Activated CD8-positive, alpha-beta T cell treated with anti-CD3 and anti-CD28 coated beads, Interleukin-2, amount 10 ng/mL, durations not matched to agents 7 days and 5 days (primary cell): ENCODE results near the gene C10orf67. TPM values are rescaled to one million over a fixed set of nuclear protein-coding genes. Genes with fewer than 3 reads are reported as not detected.
"Not testable (repeated sequence)": the region's sequence is repeated elsewhere in the genome, so short reads cannot be mapped to it uniquely, and the experiment has no call there.

Experiments
- ATAC-seq: fragments of 150-1000 bp; cut with Tn5 transposase; one replicate; pipeline ENCODE4 v1.10.0; 2021; ENCODE audit warnings: moderate library complexity
- CTCF ChIA-PET: fragments of 350-600 bp; sonication (Branson Sonifier 250); formaldehyde crosslinking; loops from one replicate; lab custom pipeline; 2021; ENCODE audit warnings: antibody characterized with exemption; lab: Charles Lee
- POLR2A ChIA-PET: fragments of 350-600 bp; sonication (Branson Sonifier 250); formaldehyde crosslinking; loops from one replicate; lab custom pipeline; 2021; ENCODE audit warnings: antibody characterized with exemption; lab: Charles Lee
- DNase-seq: peaks from one replicate; pipeline ENCODE4 v3.0.0-alpha.2; 2020
- H3K27ac Mint-ChIP-seq: one replicate; pipeline ENCODE4 v1.8.0; 2021; ENCODE audit warnings: mild to moderate bottlenecking, mixed read lengths
- H3K27me3 Mint-ChIP-seq: one replicate; pipeline ENCODE4 v1.8.0; 2021; ENCODE audit warnings: low read depth, mixed read lengths
- H3K36me3 Mint-ChIP-seq: one replicate; pipeline ENCODE4 v1.8.0; 2021; ENCODE audit warnings: low read depth, mixed read lengths
- H3K4me1 Mint-ChIP-seq: one replicate; pipeline ENCODE4 v1.8.0; 2021; ENCODE audit warnings: low read depth, mixed read lengths
- H3K4me3 Mint-ChIP-seq: one replicate; pipeline ENCODE4 v1.8.0; 2021; ENCODE audit warnings: mild to moderate bottlenecking, mixed read lengths
- H3K9me3 Mint-ChIP-seq: one replicate; pipeline ENCODE4 v1.8.0; 2022; ENCODE audit warnings: mixed read lengths; ENCODE audit not compliant: insufficient read depth
- total RNA-seq, 2 experiments: library from RNA; stranded (reverse); gene quantifications; one replicate each; pipeline ENCODE4 v1.2.3, GENCODE V29; 2021

C10orf67 gene
- total RNA-seq, 2 experiments from 2014 or later = not detected

DNA sequence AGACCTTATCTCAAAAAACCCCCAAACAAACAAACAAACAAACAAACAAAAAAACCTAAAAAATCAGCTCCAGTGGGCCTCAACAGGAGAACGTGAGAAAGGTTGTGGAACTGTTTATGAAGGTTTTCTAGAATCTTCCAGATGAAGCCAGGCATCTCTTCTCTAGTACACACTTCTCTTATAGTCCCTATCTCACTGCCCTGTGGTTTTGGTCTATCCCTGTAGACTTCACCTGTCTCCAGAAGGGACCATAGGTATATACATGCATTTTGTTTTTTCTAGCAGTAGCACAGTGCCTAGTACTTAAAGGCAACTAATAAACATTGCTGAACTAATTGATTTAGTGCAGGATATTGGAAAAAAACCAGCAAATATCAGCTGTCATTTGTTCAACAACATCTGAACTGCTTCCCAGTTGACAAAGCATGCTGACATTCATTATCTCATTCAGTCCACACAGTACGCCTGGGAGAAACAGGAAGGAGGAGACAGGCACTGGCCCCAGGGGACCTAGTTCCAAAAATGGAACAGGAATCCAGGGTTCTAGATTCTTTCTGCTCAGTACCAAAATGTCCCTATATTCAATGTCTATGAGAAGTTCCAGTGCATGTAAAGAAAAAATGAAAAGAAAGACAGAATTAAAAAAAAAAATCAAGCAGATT is 59.8 kb downstream of the C10orf67 start:
- H3K27ac Mint-ChIP-seq = no peak overlapping the region
- H3K36me3 Mint-ChIP-seq = no peaks in the 10 kb centered on the region
- CTCF ChIA-PET = interaction anchor here (2.1 kb wide), 1 partner anchor 127 kb away, joined by 8 read pairs; no protein-coding TSS in a partner anchor
- no peaks in the 10 kb centered on the region for H3K9me3 Mint-ChIP-seq
- POLR2A ChIA-PET = no interaction called here
- no peak overlapping the region for H3K4me3 Mint-ChIP-seq
- ATAC-seq = no peak
- DNase-seq = no peak
- no peaks in the 10 kb centered on the region for H3K4me1 Mint-ChIP-seq
- H3K27me3 Mint-ChIP-seq = no peaks in the 10 kb centered on the region

DNA sequence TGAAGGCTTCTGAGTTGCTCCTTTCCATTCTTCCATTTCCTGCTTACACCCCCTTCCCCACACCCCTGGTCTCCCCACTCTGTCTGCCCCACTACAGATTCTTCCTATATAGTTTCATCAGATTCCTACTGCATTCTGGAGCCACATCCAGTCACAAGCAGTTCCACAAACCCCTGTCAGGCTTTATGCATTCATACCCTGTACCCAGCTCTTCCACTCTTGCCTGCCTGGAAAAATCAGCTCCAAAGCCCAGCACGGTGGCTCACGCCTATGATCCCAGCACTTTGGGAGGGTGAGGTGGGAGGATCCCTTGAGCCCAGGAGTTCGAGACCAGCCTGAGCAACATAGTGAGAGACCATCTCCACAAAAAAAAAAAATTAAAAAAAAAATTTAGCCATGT is 60.4 kb downstream of the C10orf67 start:
- DNase-seq = no peak
- ChIA-PET CTCF (interaction anchor here (2.1 kb wide), 1 partner anchor 126 kb away, joined by 8 read pairs; no protein-coding TSS in a partner anchor), POLR2A (no interaction called here)
- no peaks in the 10 kb centered on the region for H3K36me3 Mint-ChIP-seq
- H3K9me3 Mint-ChIP-seq = no peaks in the 10 kb centered on the region
- H3K4me1 Mint-ChIP-seq = no peaks in the 10 kb centered on the region
- no peaks in the 10 kb centered on the region for H3K27me3 Mint-ChIP-seq
- H3K27ac Mint-ChIP-seq = no peak overlapping the region
- H3K4me3 Mint-ChIP-seq = no peak overlapping the region
- ATAC-seq = no peak

DNA sequence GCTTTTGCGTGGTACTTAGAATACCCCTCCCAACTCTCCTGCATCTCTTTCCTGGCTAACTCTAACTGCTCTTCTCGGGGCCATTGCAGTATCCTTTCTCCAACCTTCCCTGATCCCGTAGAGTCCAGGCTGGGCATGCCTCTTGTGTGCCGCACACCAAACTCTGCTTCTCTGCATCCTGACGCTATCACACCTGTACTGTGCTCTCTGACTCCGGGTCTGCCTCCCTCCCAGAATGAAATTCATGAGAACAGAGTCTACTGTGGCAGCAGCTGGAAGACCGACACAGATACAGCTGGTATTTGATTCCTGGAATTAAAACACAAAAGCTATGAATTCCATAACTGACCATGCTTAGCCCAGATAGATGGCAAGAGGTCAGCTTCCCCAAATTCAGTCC is 60.9 kb downstream of the C10orf67 start:
- H3K27me3 Mint-ChIP-seq = no peaks in the 10 kb centered on the region
- ATAC-seq (no peak), DNase-seq (no peak)
- no peaks in the 10 kb centered on the region for H3K9me3 Mint-ChIP-seq
- H3K27ac Mint-ChIP-seq = no peak overlapping the region
- ChIA-PET POLR2A (no interaction called here), CTCF (no interaction called here)
- no peak overlapping the region for H3K4me3 Mint-ChIP-seq
- H3K4me1 Mint-ChIP-seq = no peaks in the 10 kb centered on the region
- H3K36me3 Mint-ChIP-seq = no peaks in the 10 kb centered on the region

DNA sequence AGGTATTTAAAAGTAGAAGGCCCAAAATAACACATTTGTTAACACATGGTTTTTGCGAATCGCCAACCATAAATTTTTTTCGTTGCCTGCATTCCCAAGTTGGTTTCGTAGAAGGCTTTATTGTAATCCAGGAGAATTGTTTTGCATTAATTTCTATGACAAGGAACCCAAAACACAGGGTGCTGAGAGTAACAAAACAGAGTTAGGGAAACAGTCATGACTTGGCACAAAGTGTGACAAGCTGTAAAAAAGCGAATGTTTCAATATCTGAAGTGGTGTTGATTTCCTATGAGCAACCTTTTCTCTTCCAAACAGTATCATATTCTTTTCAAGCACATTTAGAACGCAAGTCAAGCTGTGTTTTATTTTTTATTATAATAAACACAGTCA is 63.6 kb downstream of the C10orf67 start:
- CTCF ChIA-PET = interaction anchor here (1.3 kb wide), 1 partner anchor 12 kb away, joined by 3 read pairs; no protein-coding TSS in a partner anchor

DNA sequence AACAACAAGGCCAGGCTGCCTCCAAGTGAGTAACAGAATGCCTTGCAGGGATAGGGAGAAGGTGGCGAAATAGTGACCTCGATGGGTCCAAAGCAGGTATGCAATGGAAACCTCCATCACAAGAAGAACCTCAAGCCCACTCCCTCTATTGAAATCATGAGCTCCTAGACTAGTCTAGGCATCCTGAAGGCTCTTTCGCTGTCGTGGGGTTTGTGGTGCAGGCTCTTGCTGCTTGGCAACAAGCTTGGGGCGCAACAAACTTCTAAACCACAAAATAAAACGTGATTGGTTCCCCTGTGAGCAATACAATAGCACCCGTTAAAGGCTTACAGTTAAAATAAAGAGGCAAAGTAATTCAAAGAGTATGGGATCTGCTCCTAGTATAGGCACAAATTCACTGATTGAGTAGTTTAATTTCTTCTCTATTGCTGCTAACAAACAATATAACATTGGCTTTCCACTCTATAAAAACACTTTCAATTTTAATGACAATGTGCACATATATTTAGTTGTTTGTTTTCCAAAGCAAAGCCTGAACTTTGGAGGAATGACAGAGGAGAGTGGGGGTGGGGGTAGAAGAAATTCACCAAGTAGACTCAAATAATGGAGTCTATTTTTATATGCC is 64.1 kb downstream of the C10orf67 start:
- Mint-ChIP-seq H3K27ac (no peak overlapping the region), H3K4me1 (no peaks in the 10 kb centered on the region)
- POLR2A ChIA-PET = no interaction called here

More for the DNA sequence above, 63.6 kb downstream of the C10orf67 start:
- no peak overlapping the region for H3K27ac Mint-ChIP-seq
- H3K27me3 Mint-ChIP-seq = no peaks in the 10 kb centered on the region
- DNase-seq (no peak), ATAC-seq (no peak)
- POLR2A ChIA-PET = no interaction called here
- no peaks in the 10 kb centered on the region for H3K36me3 Mint-ChIP-seq
- H3K9me3 Mint-ChIP-seq = no peaks in the 10 kb centered on the region
- no peaks in the 10 kb centered on the region for H3K4me1 Mint-ChIP-seq
- no peak overlapping the region for H3K4me3 Mint-ChIP-seq

DNA sequence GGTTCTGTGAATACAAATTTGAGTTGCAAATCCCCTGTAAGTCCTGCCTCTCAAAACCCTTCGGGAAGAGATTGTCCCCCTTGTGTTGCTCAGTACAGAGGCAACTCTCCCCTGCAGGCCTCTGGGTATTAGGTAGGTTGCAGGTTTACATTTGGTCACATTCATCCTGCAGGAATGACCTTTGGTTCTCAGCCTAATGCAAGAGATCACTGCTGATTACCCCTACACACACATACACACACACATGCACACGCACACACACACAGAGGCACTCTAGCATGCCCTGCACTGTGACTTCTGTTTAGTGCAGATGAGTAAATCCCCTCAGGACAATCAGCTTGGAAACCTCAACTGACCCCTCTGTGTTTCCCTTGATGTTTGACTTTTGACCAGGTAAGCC is 69.2 kb downstream of the C10orf67 start:
- no peak for DNase-seq
- no peak overlapping the region for H3K4me3 Mint-ChIP-seq
- no peaks in the 10 kb centered on the region for H3K4me1 Mint-ChIP-seq
- ChIA-PET POLR2A (no interaction called here), CTCF (interaction anchor here (0.7 kb wide), 1 partner anchor 18 kb away, joined by 3 read pairs; no protein-coding TSS in a partner anchor)
- peaks cover 5% of the 10 kb centered on the region for H3K9me3 Mint-ChIP-seq
- H3K27me3 Mint-ChIP-seq = no peaks in the 10 kb centered on the region
- no peak for ATAC-seq
- no peaks in the 10 kb centered on the region for H3K36me3 Mint-ChIP-seq
- no peak overlapping the region for H3K27ac Mint-ChIP-seq

More for the DNA sequence above, 64.1 kb downstream of the C10orf67 start:
- ATAC-seq (peak; percentile 36), DNase-seq (no peak)
- Mint-ChIP-seq H3K9me3 (no peaks in the 10 kb centered on the region), H3K36me3 (no peaks in the 10 kb centered on the region), H3K27me3 (no peaks in the 10 kb centered on the region), H3K4me3 (no peak overlapping the region)
- CTCF ChIA-PET = no interaction called here

DNA sequence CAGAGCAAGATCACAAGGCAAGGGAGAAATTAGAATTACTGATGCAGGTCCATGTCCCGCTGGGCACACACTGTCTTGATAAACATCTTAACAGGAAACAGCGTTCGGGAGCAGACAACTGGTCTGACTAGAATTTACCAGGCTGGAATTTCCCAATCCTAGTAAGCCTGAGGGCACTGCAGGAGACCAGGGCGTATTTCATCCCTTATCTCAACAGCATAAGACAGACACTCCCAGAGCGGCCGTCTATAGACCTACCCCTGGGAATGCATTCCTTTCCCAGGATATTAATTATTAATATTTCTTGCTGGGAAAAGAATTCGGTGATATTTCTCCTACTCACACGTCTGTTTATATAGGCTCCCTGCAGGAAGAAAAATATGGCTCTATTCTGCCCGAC is 70.4 kb downstream of the C10orf67 start:
- H3K27ac Mint-ChIP-seq, CTCF ChIA-PET, H3K36me3 Mint-ChIP-seq, POLR2A ChIA-PET, H3K4me3 Mint-ChIP-seq, ATAC-seq, H3K9me3 Mint-ChIP-seq, DNase-seq, H3K4me1 Mint-ChIP-seq, H3K27me3 Mint-ChIP-seq: not testable (repeated sequence)

DNA sequence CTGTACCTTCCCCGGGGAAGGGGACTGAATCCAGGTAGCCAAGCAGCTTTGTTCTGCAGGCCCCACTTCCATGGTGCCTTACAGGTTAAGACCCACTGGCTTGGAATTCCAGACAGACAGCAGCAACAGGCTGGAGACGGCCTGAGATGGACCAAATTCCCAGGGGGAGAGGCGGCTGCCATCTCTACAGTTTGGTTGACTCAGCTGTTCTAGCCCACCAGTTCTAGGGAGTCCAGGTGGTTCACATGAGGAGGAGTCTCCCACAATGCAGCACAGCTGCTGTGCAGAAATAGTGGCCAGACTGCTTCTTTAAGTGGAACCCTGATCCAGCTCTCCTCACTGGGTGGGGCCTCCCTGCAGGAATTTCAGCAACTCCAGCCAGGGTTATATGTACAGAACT is 74.1 kb downstream of the C10orf67 start:
- ChIA-PET CTCF (no interaction called here), POLR2A (interaction anchor here (0.6 kb wide), 1 partner anchor 110 kb away, joined by 3 read pairs; no protein-coding TSS in a partner anchor)
- DNase-seq (no peak), ATAC-seq (no peak)
- Mint-ChIP-seq H3K36me3 (no peaks in the 10 kb centered on the region), H3K27ac (no peak overlapping the region), H3K27me3 (no peaks in the 10 kb centered on the region), H3K9me3 (peaks cover 5% of the 10 kb centered on the region), H3K4me1 (no peaks in the 10 kb centered on the region), H3K4me3 (no peak overlapping the region)

DNA sequence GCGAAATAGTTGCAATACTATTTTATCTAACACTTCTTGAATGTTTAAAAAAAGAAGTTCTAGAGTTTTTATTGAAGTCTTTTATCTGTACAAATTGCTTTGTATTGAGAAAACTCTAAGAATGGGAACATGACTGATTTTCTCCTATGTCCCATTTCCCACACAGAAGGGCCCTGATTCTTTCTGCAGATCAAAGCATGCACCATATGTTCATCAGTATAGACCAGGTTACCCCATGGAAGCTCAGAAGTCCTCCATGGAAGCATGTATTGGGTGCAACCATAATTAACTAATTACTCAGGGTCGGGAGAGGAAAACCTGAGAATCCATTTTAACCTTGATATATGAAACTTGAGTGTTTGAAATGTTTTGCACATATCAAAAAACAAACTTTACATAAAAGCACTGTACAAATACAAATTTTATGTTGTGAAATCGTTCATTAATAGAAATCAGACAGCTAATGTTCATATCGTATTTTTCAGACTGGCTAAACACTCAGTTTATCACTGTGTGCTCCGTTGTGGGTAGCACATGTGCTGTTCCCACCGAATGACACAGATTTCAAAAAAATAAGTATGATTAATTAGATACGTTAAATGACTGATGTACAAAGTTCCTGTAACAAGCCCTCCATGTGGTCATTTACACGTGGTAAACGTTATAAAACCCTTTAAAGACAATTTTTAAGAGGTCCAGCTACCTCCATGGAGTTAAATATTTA is 81.0 kb downstream of the C10orf67 start:
- H3K27me3 Mint-ChIP-seq = no peaks in the 10 kb centered on the region
- ChIA-PET CTCF (no interaction called here), POLR2A (no interaction called here)
- H3K4me1 Mint-ChIP-seq = no peaks in the 10 kb centered on the region
- DNase-seq = no peak
- H3K36me3 Mint-ChIP-seq = no peaks in the 10 kb centered on the region
- ATAC-seq = no peak
- no peak overlapping the region for H3K27ac Mint-ChIP-seq
- H3K4me3 Mint-ChIP-seq = no peak overlapping the region
- H3K9me3 Mint-ChIP-seq = no peaks in the 10 kb centered on the region

DNA sequence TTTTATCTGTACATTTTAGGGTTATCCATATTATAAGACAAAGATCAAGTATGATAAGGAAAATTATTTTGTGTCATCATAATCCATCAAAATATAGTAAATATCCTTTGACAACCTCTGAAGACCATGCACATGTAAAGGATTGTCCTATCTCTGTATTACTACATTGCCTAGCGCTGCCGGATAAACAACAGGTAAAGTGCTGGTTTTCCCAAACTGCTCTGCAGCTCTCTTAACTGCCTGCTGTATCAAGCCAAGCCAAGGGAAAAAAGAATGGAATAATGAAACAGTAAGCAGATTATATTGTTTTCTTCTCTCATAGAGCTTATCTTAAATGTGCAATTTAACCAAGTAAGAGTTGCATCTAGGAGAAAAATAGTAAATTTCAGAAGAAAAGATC is 81.7 kb downstream of the C10orf67 start:
- DNase-seq (no peak), ATAC-seq (no peak)
- Mint-ChIP-seq H3K4me3 (no peak overlapping the region), H3K9me3 (no peaks in the 10 kb centered on the region), H3K27ac (no peak overlapping the region), H3K27me3 (no peaks in the 10 kb centered on the region), H3K36me3 (no peaks in the 10 kb centered on the region), H3K4me1 (no peaks in the 10 kb centered on the region)
- POLR2A ChIA-PET = no interaction called here
- CTCF ChIA-PET = no interaction called here

DNA sequence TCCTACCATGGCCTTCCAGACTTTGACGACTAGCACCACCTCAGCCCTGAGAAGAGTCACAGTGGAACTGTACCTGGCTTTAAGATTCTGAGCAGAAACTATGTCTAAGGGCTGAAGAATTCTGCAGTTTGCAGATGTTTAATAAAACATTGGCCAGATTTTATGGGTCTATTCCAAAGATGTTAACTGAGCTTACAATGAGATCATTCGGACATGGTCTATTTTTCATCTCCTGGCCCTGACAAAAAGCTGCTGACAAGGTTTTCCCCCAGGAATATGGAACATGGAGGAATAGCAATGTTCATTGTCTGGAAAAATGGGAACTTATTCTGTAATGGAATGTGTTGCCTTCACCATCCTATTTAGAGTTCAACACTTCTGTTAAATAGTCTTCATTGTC is 86.1 kb downstream of the C10orf67 start:
- DNase-seq (no peak), ATAC-seq (no peak)
- Mint-ChIP-seq H3K4me1 (no peaks in the 10 kb centered on the region), H3K36me3 (no peaks in the 10 kb centered on the region), H3K4me3 (no peak overlapping the region), H3K9me3 (no peaks in the 10 kb centered on the region), H3K27me3 (no peaks in the 10 kb centered on the region), H3K27ac (no peak overlapping the region)
- ChIA-PET POLR2A (no interaction called here), CTCF (no interaction called here)

DNA sequence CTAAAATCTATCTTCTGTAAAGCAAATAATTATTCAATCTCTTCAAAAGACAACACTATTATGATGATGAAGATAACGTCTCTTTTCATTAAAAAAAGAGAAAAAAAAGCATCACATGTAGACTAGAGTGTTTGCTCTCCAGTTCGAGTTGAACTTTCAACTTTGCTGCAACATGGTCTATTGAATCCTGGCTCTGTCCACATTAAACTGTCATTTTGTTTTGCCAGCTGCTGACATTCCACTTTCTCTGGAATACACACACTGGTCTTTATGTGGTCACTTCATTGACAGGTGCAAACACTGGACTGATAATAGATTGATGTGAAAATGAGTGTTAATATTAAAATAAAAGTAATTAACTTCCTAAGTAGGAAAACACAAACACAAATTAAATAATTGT is 90.8 kb downstream of the C10orf67 start:
- POLR2A ChIA-PET = no interaction called here
- Mint-ChIP-seq H3K4me1 (no peaks in the 10 kb centered on the region), H3K36me3 (no peaks in the 10 kb centered on the region), H3K4me3 (no peak overlapping the region), H3K27me3 (no peaks in the 10 kb centered on the region), H3K9me3 (no peaks in the 10 kb centered on the region), H3K27ac (no peak overlapping the region)
- CTCF ChIA-PET = no interaction called here
- DNase-seq (no peak), ATAC-seq (no peak)
